TTC549 (cell line): ENCODE data around the gene ZNF316.

Experiments
- FAIRE-seq: peaks from 2 replicates; lab custom pipeline; 2012; peaks lifted over from hg19 to GRCh38; lab: Jason Lieb, UNC

The ZNF316 gene

GRCh38 chr7:6636741-6637543 lies at the start of gene ZNF316:
Gene ZNF316 (plus strand): TSS chr7:6637318. CDS start chr7:6642410, 5,092 bp downstream.
- no peak for FAIRE-seq

- FAIRE-seq: no peak
These were observed 48.6 kb upstream of the ZNF316 start for GRCh38 chr7:6588566-6588965.

- FAIRE-seq: no peak
These were observed 47.8 kb upstream of the ZNF316 start for GRCh38 chr7:6589151-6589828.

GRCh38 chr7:6589829-6590644 lies 47.1 kb upstream of the ZNF316 start, which contains the start of gene INTS15:
Gene INTS15 (plus strand): TSS chr7:6590021. CDS start chr7:6590284, 263 bp downstream.
- no peak for FAIRE-seq

GRCh38 chr7:6590645-6591110 lies 46.4 kb upstream of the ZNF316 start:
- no peak for FAIRE-seq

- no peak for FAIRE-seq
These were observed 37.0 kb upstream of the ZNF316 start for GRCh38 chr7:6600093-6600492.

- FAIRE-seq: no peak
These were observed 32.7 kb upstream of the ZNF316 start for GRCh38 chr7:6604458-6604857.

- no peak for FAIRE-seq
These were observed 30.1 kb upstream of the ZNF316 start for GRCh38 chr7:6606866-6607583.

GRCh38 chr7:6607651-6608051 lies 29.5 kb upstream of the ZNF316 start:
- no peak for FAIRE-seq

GRCh38 chr7:6608081-6608480 lies 29.0 kb upstream of the ZNF316 start:
- FAIRE-seq: no peak

- no peak for FAIRE-seq
These were observed 28.3 kb upstream of the ZNF316 start for GRCh38 chr7:6608794-6609193.

- no peak for FAIRE-seq
These were observed 24.3 kb upstream of the ZNF316 start for GRCh38 chr7:6612819-6613218.

- no peak for FAIRE-seq
These were observed 23.4 kb upstream of the ZNF316 start for GRCh38 chr7:6613706-6614105.

- FAIRE-seq: no peak
These were observed 22.0 kb upstream of the ZNF316 start, which contains the start of gene ZNF853 for GRCh38 chr7:6614953-6615722. Gene ZNF853 (plus strand): TSS chr7:6615610. CDS start chr7:6616175, 565 bp downstream.

GRCh38 chr7:6615723-6616555 lies 21.2 kb upstream of the ZNF316 start:
- no peak for FAIRE-seq

GRCh38 chr7:6616854-6617643 lies 20.1 kb upstream of the ZNF316 start:
- no peak for FAIRE-seq

- FAIRE-seq: no peak
These were observed 18.5 kb upstream of the ZNF316 start for GRCh38 chr7:6618621-6619020.

- FAIRE-seq: no peak
These were observed 17.2 kb upstream of the ZNF316 start for GRCh38 chr7:6619961-6620360.
